ENCODE results near the gene CD99. TPM values are rescaled to one million over a fixed set of nuclear protein-coding genes. Genes with fewer than 3 reads are reported as not detected.

The CD99 gene
- total RNA-seq, 4 donors from 2014 or later, result 249 to 611 (median 391) TPM

GRCh38 chrX:2710041-2710840, 19.1 kb downstream of the CD99 start:
- H3K36me3 ChIP-seq, result peaks cover 0 to 27% (median 0%) of the 10 kb centered on the region in 3 donors
- 37 to 42% methylated on average over 15 of the region's 15 CpGs for WGBS, 2 donors
- H3K4me1 ChIP-seq, result peaks cover 0 to 57% (median 33%) of the 10 kb centered on the region in 4 donors
- no peaks in the 10 kb centered on the region for H3K27me3 ChIP-seq
- no peak for DNase-seq (ENCODE audit: low spot score in 2 of 2)
- no peaks in the 10 kb centered on the region for H3K9me3 ChIP-seq
- TF ChIP-seq CTCF (IDR thresholded peaks at IDR 0.05) (no peak), EP300 (IDR thresholded peaks at IDR 0.05) (peak in 1 of 2 donors; percentile 42)
- peak overlapping the region in 3 of 4 donors; percentile 13 to 75 (median 28) for H3K27ac ChIP-seq
- H3K4me3 ChIP-seq, result peak overlapping the region in 1 of 4 donors; percentile 10

- peaks cover 0 to 39% (median 0%) of the 10 kb centered on the region in 3 donors for H3K36me3 ChIP-seq
- H3K27me3 ChIP-seq, result no peaks in the 10 kb centered on the region
- H3K27ac ChIP-seq, result no peak overlapping the region
- DNase-seq (ENCODE audit: low spot score in 2 of 2), result no peak
- H3K9me3 ChIP-seq, result no peaks in the 10 kb centered on the region
- no peak overlapping the region for H3K4me3 ChIP-seq
- WGBS, 2 donors, result 73 to 83% methylated on average over 2 of the region's 2 CpGs
- peaks cover 0 to 45% (median 31%) of the 10 kb centered on the region in 4 donors for H3K4me1 ChIP-seq
- no peak for TF ChIP-seq POLR2A (IDR thresholded peaks at IDR 0.05)
- no peak for TF ChIP-seq EP300 (IDR thresholded peaks at IDR 0.05)
- no peak for TF ChIP-seq CTCF (IDR thresholded peaks at IDR 0.05)
Observed at GRCh38 chrX:2711441-2711840, 20.3 kb downstream of the CD99 start.

GRCh38 chrX:2712428-2712827, 21.3 kb downstream of the CD99 start:
- no peak for DNase-seq (ENCODE audit: low spot score in 2 of 2)
- no peak for TF ChIP-seq POLR2A (IDR thresholded peaks at IDR 0.05)
- TF ChIP-seq EP300 (IDR thresholded peaks at IDR 0.05), result no peak
- Histone ChIP-seq H3K4me1 (peaks cover 0 to 35% (median 21%) of the 10 kb centered on the region in 4 donors), H3K27ac (no peak overlapping the region), H3K4me3 (no peak overlapping the region), H3K27me3 (no peaks in the 10 kb centered on the region), H3K36me3 (peaks cover 0 to 49% (median 0%) of the 10 kb centered on the region in 3 donors), H3K9me3 (no peaks in the 10 kb centered on the region)
- 88 to 90% methylated on average over 9 of the region's 9 CpGs for WGBS, 2 donors

- DNase-seq (ENCODE audit: low spot score in 2 of 2), result no peak
- H3K36me3 ChIP-seq, result peaks cover 0 to 57% (median 3%) of the 10 kb centered on the region in 3 donors
- WGBS, 2 donors, result 83 to 91% methylated on average over 13 of the region's 13 CpGs
- H3K4me1 ChIP-seq, result peaks cover 0 to 28% (median 14%) of the 10 kb centered on the region in 4 donors
- no peaks in the 10 kb centered on the region for H3K9me3 ChIP-seq
- TF ChIP-seq EP300 (IDR thresholded peaks at IDR 0.05) (no peak), CTCF (IDR thresholded peaks at IDR 0.05) (no peak), POLR2A (IDR thresholded peaks at IDR 0.05) (no peak)
- H3K27ac ChIP-seq, result no peak overlapping the region
- H3K4me3 ChIP-seq, result no peak overlapping the region
- no peaks in the 10 kb centered on the region for H3K27me3 ChIP-seq
Observed at GRCh38 chrX:2712890-2713840, 22.1 kb downstream of the CD99 start.

GRCh38 chrX:2714551-2714950, 23.5 kb downstream of the CD99 start:
- H3K4me1 ChIP-seq, result peaks cover 0 to 14% (median 6%) of the 10 kb centered on the region in 4 donors
- H3K36me3 ChIP-seq, result peaks cover 0 to 69% (median 3%) of the 10 kb centered on the region in 3 donors
- TF ChIP-seq CTCF (IDR thresholded peaks at IDR 0.05) (no peak), EP300 (IDR thresholded peaks at IDR 0.05) (no peak), POLR2A (IDR thresholded peaks at IDR 0.05) (no peak)
- H3K9me3 ChIP-seq, result no peaks in the 10 kb centered on the region
- DNase-seq (ENCODE audit: low spot score in 2 of 2), result no peak
- no peak overlapping the region for H3K27ac ChIP-seq
- H3K27me3 ChIP-seq, result no peaks in the 10 kb centered on the region
- no peak overlapping the region for H3K4me3 ChIP-seq
- WGBS, 2 donors, result 88 to 96% methylated on average over 6 of the region's 6 CpGs
